Endothelial cell of umbilical vein (primary cell): ENCODE data around the gene GMEB2. TPM values are rescaled to one million over a fixed set of nuclear protein-coding genes. Genes with fewer than 3 reads are reported as not detected.

Experiments used
- BruUV-seq: library from RNA; stranded (reverse); fragments of 400-500 nt; replicated peaks from 2 replicates; lab custom pipeline; 2021; lab: Mats Ljungman, UMichigan
- CTCF ChIA-PET: fragments of 300-600, 350-600 bp; sonication (Branson Sonifier 250); formaldehyde crosslinking; loops from one replicate; lab custom pipeline; 2021; ENCODE audit warnings: antibody characterized with exemption, inconsistent platforms; lab: Charles Lee
- POLR2A ChIA-PET: fragments of 300-600, 350-600 bp; sonication (Branson Sonifier 250); formaldehyde crosslinking; loops from one replicate; lab custom pipeline; 2021; ENCODE audit warnings: antibody characterized with exemption, inconsistent platforms; lab: Charles Lee
- DNase-seq: peaks from one replicate; pipeline ENCODE4 v3.0.0-alpha.2; 2011; ENCODE audit warnings: low read depth, low spot score
- FAIRE-seq: peaks from 2 replicates; lab custom pipeline; 2011; peaks lifted over from hg19 to GRCh38; lab: Jason Lieb, UNC
- H2AFZ ChIP-seq: 2 replicates; pipeline ENCODE4 v1.6.0; 2012; ENCODE audit warnings: low read depth, low read length, control low read depth, inconsistent platforms
- H3K27ac ChIP-seq: 2 replicates; pipeline ENCODE4 v1.5.1; 2011; ENCODE audit warnings: low read depth, mild to moderate bottlenecking, control low read depth, low read length, moderate library complexity; ENCODE audit not compliant: insufficient read depth
- H3K27me3 ChIP-seq, 2 experiments: 2 replicates each; pipeline versions ENCODE4 v1.6.0 to v1.6.1; 2011; ENCODE audit warnings: low read length in 2 of 2, mixed read lengths in 1 of 2; ENCODE audit not compliant: control insufficient read depth in 2 of 2, insufficient read depth in 2 of 2
- H3K36me3 ChIP-seq, 2 experiments: 2 replicates in 1 of 2; 3 replicates in 1 of 2; pipeline ENCODE4 v1.5.1; 2011; ENCODE audit warnings: low read length in 2 of 2, mild to moderate bottlenecking in 1 of 2, moderate library complexity in 1 of 2; ENCODE audit not compliant: control insufficient read depth in 2 of 2, insufficient read depth in 2 of 2; ENCODE audit errors: extremely low read depth in 1 of 2
- H3K4me1 ChIP-seq: 3 replicates; pipeline ENCODE4 v1.5.1; 2011; ENCODE audit warnings: mild to moderate bottlenecking, low read length; ENCODE audit not compliant: control insufficient read depth, insufficient read depth; ENCODE audit errors: extremely low read depth
- H3K4me2 ChIP-seq: 2 replicates; pipeline ENCODE4 v1.6.1; 2011; ENCODE audit warnings: low read length, control low read depth, mixed read lengths; ENCODE audit not compliant: insufficient read depth
- H3K4me3 ChIP-seq, 3 experiments: fragments of 200-600 bp in 1 of 3; sonication (generic), shearing (Covaris generic) in 1 of 3; replicated peaks in 1 of 3; 2 replicates each; pipeline ENCODE4 v1.5.1; 2011 to 2016; ENCODE audit warnings: control low read depth in 3 of 3, low read length in 3 of 3, mild to moderate bottlenecking in 2 of 3, inconsistent platforms in 1 of 3, low read depth in 1 of 3, moderate library complexity in 1 of 3; ENCODE audit not compliant: insufficient read depth in 1 of 3
- H3K79me2 ChIP-seq: 2 replicates; pipeline ENCODE4 v1.6.0; 2012; ENCODE audit warnings: low read length, inconsistent platforms; ENCODE audit not compliant: control insufficient read depth, insufficient read depth
- H3K9ac ChIP-seq: replicated peaks from 2 replicates; pipeline ENCODE3; 2011; ENCODE audit warnings: low read length, control low read depth; ENCODE audit not compliant: insufficient read depth; ENCODE audit errors: extremely low read depth
- H3K9me1 ChIP-seq: replicated peaks from 3 replicates; pipeline ENCODE4 v1.6.0; 2011; ENCODE audit warnings: mild to moderate bottlenecking, low read length; ENCODE audit not compliant: control insufficient read depth, insufficient read depth; ENCODE audit errors: extremely low read depth
- H3K9me3 ChIP-seq: replicated peaks from 2 replicates; pipeline ENCODE4 v1.5.1; 2012; ENCODE audit warnings: low read length, inconsistent platforms; ENCODE audit not compliant: control insufficient read depth, insufficient read depth
- H4K20me1 ChIP-seq: replicated peaks from 2 replicates; pipeline ENCODE3; 2011; ENCODE audit warnings: mild to moderate bottlenecking, low read length; ENCODE audit not compliant: control insufficient read depth, insufficient read depth; ENCODE audit errors: extremely low read depth
- EZH2 ChIP-seq: IDR thresholded peaks from 2 replicates; pipeline ENCODE4 v1.6.1; 2012; ENCODE audit warnings: borderline replicate concordance, low read depth, mild to moderate bottlenecking, moderate library complexity, low read length, inconsistent platforms; ENCODE audit not compliant: severe bottlenecking
- FOS ChIP-seq: IDR thresholded peaks from 2 replicates; pipeline ENCODE4 v1.6.1; 2011; ENCODE audit warnings: mild to moderate bottlenecking, low read length, moderate library complexity, borderline replicate concordance; ENCODE audit not compliant: insufficient read depth
- GATA2 ChIP-seq: IDR thresholded peaks from 2 replicates; pipeline ENCODE4 v1.7.0; 2011; ENCODE audit warnings: low read depth, mild to moderate bottlenecking, moderate library complexity, mixed read lengths, low read length; ENCODE audit not compliant: insufficient read length, insufficient read depth
- JUN ChIP-seq: IDR thresholded peaks from 2 replicates; pipeline ENCODE4 v1.6.1; 2011; ENCODE audit warnings: borderline replicate concordance, low read depth; ENCODE audit not compliant: insufficient read length, insufficient read depth
- MYC ChIP-seq: IDR thresholded peaks from one replicate; pipeline ENCODE4 v1.6.1; 2011; ENCODE audit warnings: mild to moderate bottlenecking, low read depth, low read length
- POLR2A ChIP-seq: IDR thresholded peaks from 2 replicates; pipeline ENCODE4 v1.6.1; 2012; ENCODE audit warnings: low read depth, mild to moderate bottlenecking, control low read depth, low read length
- POLR2AphosphoS5 ChIP-seq: IDR thresholded peaks from 2 replicates; pipeline ENCODE4 v1.6.1; 2012; ENCODE audit warnings: low read depth, mild to moderate bottlenecking, control low read depth, low read length, moderate library complexity; ENCODE audit not compliant: insufficient read depth
- dilution Hi-C: fragments of 300-500 bp; cut with MboI; formaldehyde crosslinking; loops from one replicate; pipeline ENCODE4 v1.15.0; 2019; ENCODE audit warnings: low sequenced_read_pairs; ENCODE audit not compliant: extremely low pct_ligation_motif_present
- intact Hi-C: fragments of 100-400 bp; cut with micrococcal nuclease; formaldehyde crosslinking; loops from one replicate; pipeline ENCODE4 v1.10.0; 2022
- polyA plus RNA-seq, 4 experiments: library from polyadenylated mRNA; depleted of rRNA in 3 of 4; stranded (reverse) in 3 of 4; unstranded in 1 of 4; fragments of >200 nt; gene quantifications; 2 replicates each; pipeline versions ENCODE4 v1.2.1 to v1.2.3, GENCODE V29; 2011 to 2012; ENCODE audit warnings: missing spikeins in 1 of 4
- total RNA-seq: library from RNA; stranded (reverse); gene quantifications from 2 replicates; pipeline ENCODE4 v1.2.3, GENCODE V29; 2021
- TF ChIP-seq, protein P1 (sequence below), 2 donors: IDR thresholded peaks; 1 replicate in 1 of 2; 2 replicates in 1 of 2; pipeline ENCODE4 v1.5.1; 2011; ENCODE audit warnings: low read length in 2 of 2, mild to moderate bottlenecking in 2 of 2, moderate library complexity in 2 of 2, control low read depth in 1 of 2, inconsistent platforms in 1 of 2, low read depth in 1 of 2; ENCODE audit not compliant: insufficient read depth in 1 of 2; ENCODE audit errors: extremely low read depth in 1 of 2
- TF ChIP-seq, protein P2 (sequence below): IDR thresholded peaks from 2 replicates; pipeline ENCODE4 v1.6.1; 2011; ENCODE audit not compliant: insufficient read depth, insufficient read length

The GMEB2 gene
- total and polyA plus RNA-seq, 2 donors (not counting 3 experiments of a cell fraction or from before 2014, with no cell fraction given), result 12.7 to 14.1 TPM

DNA sequence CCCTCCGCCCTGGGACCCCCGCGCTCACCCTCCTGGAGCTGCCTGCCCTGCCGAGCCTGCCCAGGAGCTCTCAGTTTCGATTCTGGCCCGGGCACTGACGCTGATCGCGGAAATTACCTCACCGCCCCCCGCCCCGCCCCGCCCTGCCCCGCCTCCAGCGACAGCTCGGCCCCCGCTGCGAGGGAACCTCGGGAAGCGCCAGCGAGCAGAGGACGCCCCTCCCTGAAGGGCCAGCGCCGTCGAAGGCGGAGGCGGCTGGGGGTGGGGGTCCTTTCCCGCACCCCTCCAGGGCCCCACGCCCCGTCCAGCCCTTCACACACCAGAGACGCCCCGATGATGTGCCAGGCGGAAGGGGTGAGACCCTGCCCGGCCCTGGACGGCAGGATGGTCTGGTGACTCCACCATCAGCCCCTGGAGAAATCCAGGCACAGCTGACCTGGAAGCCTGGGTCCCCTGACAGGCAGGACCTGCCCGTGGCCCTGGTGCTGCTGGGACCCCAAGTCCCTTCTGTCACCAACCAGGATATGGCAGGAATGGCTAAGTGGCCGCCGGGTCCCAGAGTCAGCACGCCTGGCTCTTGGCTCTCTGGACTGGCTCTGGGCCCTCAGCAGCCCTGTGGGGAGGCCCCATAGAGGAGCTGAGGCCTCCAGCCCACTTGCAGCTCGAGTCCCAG lies 52.6 kb downstream of the GMEB2 start, which contains the start of gene HELZ2:
TSS of gene HELZ2 (minus strand) at position 84 of the 673 bp plus-strand sequence. CDS start 1,854 bp downstream, outside the sequence.
- peak; percentile 52 for DNase-seq
- no peaks in the 10 kb centered on the region for H3K9me3 ChIP-seq
- H3K27me3 ChIP-seq, result no peaks in the 10 kb centered on the region
- intact Hi-C loops (loop anchor here (5.0 kb wide), 1 partner anchor 53 kb away; the partner anchor contains the start of gene GMEB2), dilution Hi-C loops (no loop called here)
- peak within 1 kb of the TSS; percentile 90 for H3K9ac ChIP-seq
- ChIA-PET CTCF (interaction anchor here (0.6 to 1.6 kb wide), 5 partner anchors 9 to 405 kb away, joined by 3 to 6 read pairs (median 5); no protein-coding TSS in a partner anchor), POLR2A (interaction anchor here (0.6 to 1.4 kb wide), 8 partner anchors 9 to 400 kb away, joined by 3 to 10 read pairs (median 4); partner anchors contain the start of genes GMEB2 and UCKL1)
- H3K4me3 ChIP-seq, result peak within 1 kb of the TSS; percentile 55 to 95 (median 87)
- peak within 1 kb of the TSS; percentile 93 for H3K4me2 ChIP-seq
- no peaks in the 10 kb centered on the region for H4K20me1 ChIP-seq
- BruUV-seq, result no TSS peak
- peak; percentile 66 for FAIRE-seq
- TF ChIP-seq POLR2AphosphoS5, result peak; percentile 50
- no peak for TF ChIP-seq EZH2
- TF ChIP-seq POLR2A, result peak; percentile 53
- H3K4me1 ChIP-seq, result peaks cover 10% of the 10 kb centered on the region
- peak within 1 kb of the TSS; percentile 97 for H2AFZ ChIP-seq
- H3K36me3 ChIP-seq, result no peaks in the 10 kb centered on the region
- H3K27ac ChIP-seq, result peak within 1 kb of the TSS; percentile 72
- peaks cover 5% of the 10 kb centered on the region for H3K79me2 ChIP-seq
- no peaks in the 10 kb centered on the region for H3K9me1 ChIP-seq

DNA sequence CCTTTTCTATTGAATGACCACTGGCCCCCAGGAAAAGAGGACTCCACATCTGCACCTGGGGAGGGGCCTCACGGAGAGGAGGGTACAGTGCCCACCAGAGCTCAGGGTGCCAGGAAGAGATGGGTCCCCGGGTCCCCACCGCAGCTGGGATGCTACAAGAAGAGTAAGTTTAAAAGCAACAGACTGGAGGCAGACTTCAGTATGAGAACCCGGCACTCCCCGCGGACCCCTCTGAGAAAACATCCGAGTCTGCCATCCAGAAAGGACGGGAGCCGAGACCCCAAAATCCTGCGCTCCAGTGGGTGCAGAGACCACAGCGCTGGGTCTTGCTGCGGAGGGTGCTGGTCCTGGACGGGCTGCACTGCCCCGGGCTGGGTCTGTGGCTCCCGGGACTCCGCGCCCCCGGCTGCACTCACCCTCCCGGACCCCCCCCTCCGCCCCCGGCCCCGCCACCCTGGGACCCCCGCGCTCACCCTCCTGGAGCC lies 53.2 kb downstream of the GMEB2 start:
- no peaks in the 10 kb centered on the region for H3K27me3 ChIP-seq
- H3K9me3 ChIP-seq, result no peaks in the 10 kb centered on the region
- peak overlapping the region; percentile 55 to 95 (median 87) for H3K4me3 ChIP-seq
- H3K4me2 ChIP-seq, result peak overlapping the region; percentile 93
- H3K9ac ChIP-seq, result peak overlapping the region; percentile 90
- ChIA-PET CTCF (interaction anchor here (0.6 to 1.6 kb wide), 5 partner anchors 10 to 405 kb away, joined by 3 to 6 read pairs (median 5); no protein-coding TSS in a partner anchor), POLR2A (interaction anchor here (0.6 to 1.4 kb wide), 7 partner anchors 10 to 400 kb away, joined by 3 to 10 read pairs (median 5); partner anchors contain the start of genes GMEB2 and UCKL1)
- H3K4me1 ChIP-seq, result peaks cover 10% of the 10 kb centered on the region
- FAIRE-seq, result no peak
- DNase-seq, result peak; percentile 10
- peak overlapping the region; percentile 88 for H2AFZ ChIP-seq
- peak overlapping the region; percentile 72 for H3K27ac ChIP-seq
- H3K79me2 ChIP-seq, result peaks cover 5% of the 10 kb centered on the region
- no peaks in the 10 kb centered on the region for H3K36me3 ChIP-seq
- dilution Hi-C loops, result no loop called here
- no TSS peak for BruUV-seq
- H3K9me1 ChIP-seq, result no peaks in the 10 kb centered on the region
- intact Hi-C loops, result loop anchor here (5.0 kb wide), 1 partner anchor 54 kb away; the partner anchor contains the start of gene GMEB2
- H4K20me1 ChIP-seq, result no peaks in the 10 kb centered on the region
- TF ChIP-seq MYC (no peak), GATA2 (no peak), JUN (no peak), POLR2AphosphoS5 (no peak), FOS (no peak), EZH2 (no peak), POLR2A (no peak)
- TF ChIP-seq, protein P1, sequence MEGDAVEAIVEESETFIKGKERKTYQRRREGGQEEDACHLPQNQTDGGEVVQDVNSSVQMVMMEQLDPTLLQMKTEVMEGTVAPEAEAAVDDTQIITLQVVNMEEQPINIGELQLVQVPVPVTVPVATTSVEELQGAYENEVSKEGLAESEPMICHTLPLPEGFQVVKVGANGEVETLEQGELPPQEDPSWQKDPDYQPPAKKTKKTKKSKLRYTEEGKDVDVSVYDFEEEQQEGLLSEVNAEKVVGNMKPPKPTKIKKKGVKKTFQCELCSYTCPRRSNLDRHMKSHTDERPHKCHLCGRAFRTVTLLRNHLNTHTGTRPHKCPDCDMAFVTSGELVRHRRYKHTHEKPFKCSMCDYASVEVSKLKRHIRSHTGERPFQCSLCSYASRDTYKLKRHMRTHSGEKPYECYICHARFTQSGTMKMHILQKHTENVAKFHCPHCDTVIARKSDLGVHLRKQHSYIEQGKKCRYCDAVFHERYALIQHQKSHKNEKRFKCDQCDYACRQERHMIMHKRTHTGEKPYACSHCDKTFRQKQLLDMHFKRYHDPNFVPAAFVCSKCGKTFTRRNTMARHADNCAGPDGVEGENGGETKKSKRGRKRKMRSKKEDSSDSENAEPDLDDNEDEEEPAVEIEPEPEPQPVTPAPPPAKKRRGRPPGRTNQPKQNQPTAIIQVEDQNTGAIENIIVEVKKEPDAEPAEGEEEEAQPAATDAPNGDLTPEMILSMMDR (IDR thresholded peaks at IDR 0.05; ENCODE audit: extremely low read depth in 1 of 2, insufficient read depth in 1 of 2, low read depth in 1 of 2, low read length in 2 of 2), result no peak
- TF ChIP-seq, protein P2, sequence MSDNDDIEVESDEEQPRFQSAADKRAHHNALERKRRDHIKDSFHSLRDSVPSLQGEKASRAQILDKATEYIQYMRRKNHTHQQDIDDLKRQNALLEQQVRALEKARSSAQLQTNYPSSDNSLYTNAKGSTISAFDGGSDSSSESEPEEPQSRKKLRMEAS, result no peak
